Glutamatergic neuron (in vitro differentiated cells): ENCODE results near the gene QRFP. TPM values are rescaled to one million over a fixed set of nuclear protein-coding genes. Genes with fewer than 3 reads are reported as not detected.
A peak's percentile ranks its signal among the peaks of the same experiment; 100 is the strongest.

Experiments used
- DNase-seq: peaks from one replicate; pipeline ENCODE4 v3.0.0; 2022
- H3K27ac Mint-ChIP-seq: one replicate; pipeline ENCODE4 v1.8.0; 2020; ENCODE audit warnings: mild to moderate bottlenecking, mixed read lengths, inconsistent platforms; ENCODE audit not compliant: unreplicated experiment
- H3K27me3 Mint-ChIP-seq: one replicate; pipeline ENCODE4 v1.8.0; 2020; ENCODE audit warnings: mild to moderate bottlenecking, moderate library complexity, mixed read lengths, inconsistent platforms; ENCODE audit not compliant: unreplicated experiment
- H3K36me3 Mint-ChIP-seq: one replicate; pipeline ENCODE4 v1.8.0; 2020; ENCODE audit warnings: mild to moderate bottlenecking, mixed read lengths, inconsistent platforms; ENCODE audit not compliant: unreplicated experiment
- H3K4me1 Mint-ChIP-seq: one replicate; pipeline ENCODE4 v1.8.0; 2020; ENCODE audit warnings: mild to moderate bottlenecking, low read depth, mixed read lengths, inconsistent platforms; ENCODE audit not compliant: unreplicated experiment
- H3K4me3 Mint-ChIP-seq: one replicate; pipeline ENCODE4 v1.8.0; 2020; ENCODE audit warnings: mild to moderate bottlenecking, mixed read lengths, inconsistent platforms; ENCODE audit not compliant: unreplicated experiment
- H3K9me3 Mint-ChIP-seq: one replicate; pipeline ENCODE4 v1.8.0; 2020; ENCODE audit warnings: mild to moderate bottlenecking, moderate library complexity, mixed read lengths, inconsistent platforms; ENCODE audit not compliant: unreplicated experiment
- CTCF ChIP-seq: fragments of 200-600 bp; sonication (generic); IDR thresholded peaks from one replicate; pipeline ENCODE4 v1.5.0; 2021; ENCODE audit not compliant: partially characterized antibody, unreplicated experiment
- total RNA-seq: library from RNA; stranded (reverse); fragmentation: NEBNext Ultra II Directional; extraction: Animal tissue kit (Norgen Biotek cat#: 25700); gene quantifications from one replicate; pipeline ENCODE4 v1.2.1, GENCODE V29; 2021; ENCODE audit not compliant: unreplicated experiment

Gene QRFP
- total RNA-seq, 1 donor from 2014 or later, result not detected

GRCh38 chr9:130860458-130861316, 35.9 kb downstream of the QRFP start:
- Mint-ChIP-seq H3K27ac (peak overlapping the region; percentile 16), H3K9me3 (peaks cover 9% of the 10 kb centered on the region), H3K27me3 (peaks cover 10% of the 10 kb centered on the region), H3K36me3 (no peaks in the 10 kb centered on the region), H3K4me3 (peak overlapping the region; percentile 21), H3K4me1 (peaks cover 58% of the 10 kb centered on the region)
- DNase-seq, result no peak
- TF ChIP-seq CTCF, result no peak

- Mint-ChIP-seq H3K27me3 (peaks cover 10% of the 10 kb centered on the region), H3K4me3 (peak overlapping the region; percentile 83), H3K4me1 (peaks cover 58% of the 10 kb centered on the region), H3K36me3 (no peaks in the 10 kb centered on the region), H3K9me3 (peaks cover 9% of the 10 kb centered on the region), H3K27ac (peak overlapping the region; percentile 97)
- no peak for DNase-seq
- TF ChIP-seq CTCF, result no peak
Observed at GRCh38 chr9:130858739-130859705, 37.6 kb downstream of the QRFP start.

- H3K4me3 Mint-ChIP-seq, result peak overlapping the region; percentile 83
- H3K36me3 Mint-ChIP-seq, result no peaks in the 10 kb centered on the region
- H3K27ac Mint-ChIP-seq, result peak overlapping the region; percentile 97
- peak; percentile 73 for DNase-seq
- no peak for TF ChIP-seq CTCF
- peaks cover 56% of the 10 kb centered on the region for H3K4me1 Mint-ChIP-seq
- H3K27me3 Mint-ChIP-seq, result peaks cover 10% of the 10 kb centered on the region
- H3K9me3 Mint-ChIP-seq, result peaks cover 9% of the 10 kb centered on the region
Observed at GRCh38 chr9:130857864-130858738, 38.5 kb downstream of the QRFP start.

GRCh38 chr9:130856474-130856873, 40.1 kb downstream of the QRFP start:
- H3K36me3 Mint-ChIP-seq, result no peaks in the 10 kb centered on the region
- H3K4me3 Mint-ChIP-seq, result no peak overlapping the region
- peaks cover 47% of the 10 kb centered on the region for H3K4me1 Mint-ChIP-seq
- no peak for DNase-seq
- H3K27ac Mint-ChIP-seq, result peak overlapping the region; percentile 97
- no peak for TF ChIP-seq CTCF
- H3K27me3 Mint-ChIP-seq, result peaks cover 13% of the 10 kb centered on the region
- peaks cover 11% of the 10 kb centered on the region for H3K9me3 Mint-ChIP-seq
